RWPE1 (cell line): ENCODE data around the gene SLC22A31.

Experiments
- CTCF ChIA-PET: fragments of 350-600 bp; sonication (Branson Sonifier 250); formaldehyde crosslinking; extraction: SDS; loops from one replicate; lab custom pipeline; 2021; lab: Yijun Ruan, JAX
- POLR2A ChIA-PET: fragments of 400-600 bp; formaldehyde crosslinking; extraction: SDS; loops from one replicate; lab custom pipeline; 2020; ENCODE audit warnings: antibody characterized with exemption; ENCODE audit not compliant: low non-redundant PET; lab: Yijun Ruan, JAX
- DNase-seq: peaks from one replicate; pipeline ENCODE4 v3.0.0; 2012; ENCODE audit warnings: low spot score
- H3K27ac ChIP-seq: fragments of 450-650 bp; 2 replicates; pipeline ENCODE4 v1.5.1; 2017
- TF ChIP-seq, protein P1 (sequence below): fragments of 450-650 bp; conservative IDR thresholded peaks from 2 replicates; pipeline ENCODE4 v1.5.1; 2017; ENCODE audit warnings: low read depth, mild to moderate bottlenecking

The SLC22A31 gene

DNA sequence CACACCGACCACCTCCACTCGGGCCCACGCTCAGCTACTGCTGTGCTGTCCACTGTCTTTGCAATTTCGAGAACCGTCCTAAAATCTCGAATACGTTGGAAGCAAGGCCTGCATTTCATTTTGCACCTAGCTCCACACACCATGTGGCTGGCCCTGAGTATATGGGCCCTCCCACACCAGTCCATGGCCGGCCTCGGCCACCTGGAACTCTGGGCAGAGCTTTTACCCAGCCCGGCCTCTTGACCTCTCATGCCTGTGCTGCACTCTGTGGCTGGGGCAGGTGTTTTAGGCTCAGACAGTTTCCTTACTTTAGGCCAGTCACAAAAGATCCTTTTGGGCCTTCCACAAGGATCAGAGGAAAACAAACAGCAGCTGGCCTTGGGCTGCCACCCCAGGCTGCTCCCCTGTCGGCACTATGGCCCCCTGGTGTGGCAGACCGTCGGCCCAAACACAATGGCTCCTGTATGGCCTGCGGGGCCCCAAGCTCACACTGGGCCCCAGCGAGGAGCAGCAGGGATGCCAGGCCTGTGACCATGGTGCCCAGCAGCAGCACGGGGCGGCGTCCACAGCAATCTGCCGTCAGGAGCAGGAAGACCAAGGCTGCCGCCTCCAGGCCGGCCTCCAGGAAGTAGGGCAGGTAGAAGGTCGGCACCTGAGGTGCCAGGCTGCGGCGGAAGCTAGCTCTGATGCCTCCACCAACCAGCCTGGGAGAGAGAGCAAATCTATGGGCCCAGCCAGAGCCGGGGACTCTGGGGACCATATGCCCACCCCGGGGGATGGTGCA is 2.5 kb downstream of the SLC22A31 start:
- DNase-seq = no peak
- TF ChIP-seq, protein P1, sequence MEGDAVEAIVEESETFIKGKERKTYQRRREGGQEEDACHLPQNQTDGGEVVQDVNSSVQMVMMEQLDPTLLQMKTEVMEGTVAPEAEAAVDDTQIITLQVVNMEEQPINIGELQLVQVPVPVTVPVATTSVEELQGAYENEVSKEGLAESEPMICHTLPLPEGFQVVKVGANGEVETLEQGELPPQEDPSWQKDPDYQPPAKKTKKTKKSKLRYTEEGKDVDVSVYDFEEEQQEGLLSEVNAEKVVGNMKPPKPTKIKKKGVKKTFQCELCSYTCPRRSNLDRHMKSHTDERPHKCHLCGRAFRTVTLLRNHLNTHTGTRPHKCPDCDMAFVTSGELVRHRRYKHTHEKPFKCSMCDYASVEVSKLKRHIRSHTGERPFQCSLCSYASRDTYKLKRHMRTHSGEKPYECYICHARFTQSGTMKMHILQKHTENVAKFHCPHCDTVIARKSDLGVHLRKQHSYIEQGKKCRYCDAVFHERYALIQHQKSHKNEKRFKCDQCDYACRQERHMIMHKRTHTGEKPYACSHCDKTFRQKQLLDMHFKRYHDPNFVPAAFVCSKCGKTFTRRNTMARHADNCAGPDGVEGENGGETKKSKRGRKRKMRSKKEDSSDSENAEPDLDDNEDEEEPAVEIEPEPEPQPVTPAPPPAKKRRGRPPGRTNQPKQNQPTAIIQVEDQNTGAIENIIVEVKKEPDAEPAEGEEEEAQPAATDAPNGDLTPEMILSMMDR = no peak
- ChIA-PET POLR2A (no interaction called here), CTCF (no interaction called here)
- H3K27ac ChIP-seq = no peak overlapping the region

DNA sequence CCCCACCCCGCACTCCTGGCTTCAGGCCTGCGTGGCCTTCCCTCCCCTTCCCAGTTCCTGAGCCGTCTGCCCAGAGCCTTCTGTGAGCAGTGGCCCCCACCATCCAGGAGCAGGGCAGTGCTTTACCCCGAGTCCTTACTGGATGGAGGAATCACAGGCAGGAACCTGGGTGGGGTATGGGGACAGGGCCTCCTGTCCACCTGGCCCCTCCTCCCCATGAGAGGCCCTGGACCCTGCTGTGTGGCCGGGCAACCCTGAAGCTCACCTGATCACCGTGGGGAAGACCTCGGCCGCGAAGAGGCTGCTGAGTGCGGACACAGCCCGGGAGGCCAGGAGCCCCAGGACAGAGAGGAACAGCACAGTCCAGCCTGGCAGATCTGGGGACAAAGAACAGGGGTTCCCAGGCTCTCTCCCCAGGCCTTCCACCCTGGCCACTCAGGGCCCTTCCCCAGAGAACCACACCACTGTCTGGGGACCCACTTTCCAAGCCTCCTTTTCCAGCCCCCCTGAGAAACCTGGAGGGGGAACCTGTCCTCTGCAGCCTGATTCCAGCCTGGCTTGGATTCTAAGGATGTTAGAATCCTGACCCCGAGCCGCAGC is 3.2 kb downstream of the SLC22A31 start:
- no peak overlapping the region for H3K27ac ChIP-seq
- CTCF ChIA-PET = no interaction called here
- TF ChIP-seq, protein P1 = no peak
- DNase-seq = no peak
- POLR2A ChIA-PET = no interaction called here

DNA sequence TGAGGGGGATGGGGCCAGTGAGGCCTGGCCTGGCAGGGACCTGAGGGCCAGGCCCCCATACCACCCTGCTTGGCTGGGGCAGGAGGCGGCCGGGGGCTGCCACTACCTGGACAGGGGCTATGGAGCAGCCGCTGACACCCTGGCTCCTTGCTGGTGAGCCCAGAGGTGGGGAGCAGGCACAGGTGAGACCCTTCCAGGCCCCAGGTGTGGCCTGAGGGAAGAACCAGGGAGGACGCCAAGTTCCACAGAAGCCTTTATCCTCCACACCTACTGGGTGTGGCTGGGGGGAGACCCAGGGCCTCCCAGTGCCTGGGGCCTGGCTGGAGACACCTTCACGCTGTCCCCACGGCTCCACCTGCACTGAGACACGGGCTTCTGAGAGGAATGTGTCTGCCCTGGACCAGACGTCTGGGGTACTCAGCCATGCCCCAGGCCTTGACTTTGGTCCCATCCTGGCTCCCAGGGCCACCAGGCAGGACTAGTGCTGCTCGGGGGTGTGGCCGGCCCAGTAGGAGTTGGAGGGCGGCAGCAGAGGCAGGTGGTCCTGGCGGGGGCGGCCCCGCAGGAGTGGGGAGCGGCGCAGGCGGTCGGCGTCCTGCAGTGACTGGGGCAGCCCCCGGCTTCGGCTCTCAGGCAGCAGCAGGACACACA is 4.7 kb downstream of the SLC22A31 start:
- H3K27ac ChIP-seq = no peak overlapping the region
- TF ChIP-seq, protein P1 = no peak
- POLR2A ChIA-PET = no interaction called here
- no peak for DNase-seq
- CTCF ChIA-PET = no interaction called here

DNA sequence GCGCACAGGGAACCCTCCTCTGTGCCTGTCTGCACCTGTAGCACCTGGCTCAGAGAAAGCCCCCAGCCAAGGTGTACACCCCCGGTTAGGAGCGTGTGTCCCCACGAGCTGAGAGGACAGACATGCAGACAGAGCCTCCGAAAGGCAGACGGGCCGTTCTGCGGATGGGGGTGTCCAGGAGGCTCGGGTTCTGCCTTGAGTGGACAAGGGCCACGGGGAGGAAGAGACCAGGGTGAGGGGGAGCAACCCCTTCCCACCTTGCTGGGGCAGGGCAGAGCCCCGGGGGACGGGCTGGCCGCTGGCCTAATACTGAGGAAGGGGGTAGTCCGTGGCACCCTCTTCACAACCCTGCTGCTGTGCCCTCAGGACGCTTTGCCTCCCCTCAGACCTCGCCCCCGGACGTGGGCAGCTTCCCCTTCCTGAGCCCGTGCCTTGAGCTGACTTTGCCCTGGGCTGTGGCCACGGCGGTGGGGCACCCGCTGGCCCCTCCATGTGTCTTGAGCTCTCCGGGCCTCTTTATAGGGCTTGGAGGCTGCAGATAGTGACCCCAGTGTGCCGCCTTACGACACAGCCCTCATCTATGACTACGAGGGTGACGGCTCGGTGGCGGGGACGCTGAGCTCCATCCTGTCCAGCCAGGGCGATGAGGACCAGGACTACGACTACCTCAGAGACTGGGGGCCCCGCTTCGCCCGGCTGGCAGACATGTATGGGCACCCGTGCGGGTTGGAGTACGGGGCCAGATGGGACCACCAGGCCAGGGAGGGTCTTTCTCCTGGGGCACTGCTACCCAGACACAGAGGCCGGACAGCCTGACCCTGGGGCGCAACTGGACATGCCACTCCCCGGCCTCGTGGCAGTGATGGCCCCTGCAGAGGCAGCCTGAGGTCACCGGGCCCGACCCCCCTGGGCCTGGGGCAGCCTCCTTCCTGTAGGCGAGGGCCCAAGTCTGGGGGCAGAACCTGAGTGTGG is 5.7 kb downstream of the SLC22A31 start:
- ChIA-PET POLR2A (no interaction called here), CTCF (no interaction called here)
- no peak overlapping the region for H3K27ac ChIP-seq
- TF ChIP-seq, protein P1 = no peak
- DNase-seq = no peak

DNA sequence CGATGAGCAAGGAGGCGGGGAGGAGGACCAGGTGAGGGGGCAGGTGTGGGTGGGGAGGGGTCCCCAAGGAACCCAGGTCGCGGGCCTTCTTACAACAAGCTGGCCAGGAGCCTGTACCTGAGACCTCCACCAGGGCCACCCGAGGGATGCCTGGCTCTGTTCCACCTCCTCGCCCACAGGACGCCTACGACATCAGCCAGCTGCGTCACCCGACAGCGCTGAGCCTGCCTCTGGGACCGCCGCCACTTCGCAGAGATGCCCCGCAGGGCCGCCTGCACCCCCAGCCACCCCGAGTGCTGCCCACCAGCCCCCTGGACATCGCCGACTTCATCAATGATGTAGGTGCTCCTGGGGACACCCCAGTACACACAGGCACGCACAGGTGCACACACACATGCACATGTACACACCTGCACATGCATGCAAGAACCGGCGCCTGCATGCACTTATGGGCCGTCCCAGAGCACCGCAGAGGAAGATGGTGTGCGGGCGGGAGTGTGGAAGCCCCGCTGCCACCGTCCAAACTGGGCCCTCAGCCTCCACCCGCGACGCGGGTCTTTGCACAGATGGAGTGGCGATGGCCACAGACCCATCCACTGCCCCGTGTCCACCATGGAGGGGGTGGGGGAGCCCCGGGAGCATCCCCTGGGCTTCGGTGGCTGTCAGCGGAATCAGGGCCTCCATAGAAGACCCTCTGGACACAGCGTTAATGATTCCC is 6.6 kb downstream of the SLC22A31 start:
- H3K27ac ChIP-seq = no peak overlapping the region
- POLR2A ChIA-PET = no interaction called here
- CTCF ChIA-PET = interaction anchor here (1.4 kb wide), 1 partner anchor 22 kb away, joined by 4 read pairs; no protein-coding TSS in a partner anchor
- DNase-seq = no peak
- TF ChIP-seq, protein P1 = no peak
